GM06990 (cell line): Measurements from ENCODE around the gene ARSD.
"Not testable (repeated sequence)": the region's sequence is repeated elsewhere in the genome, so short reads cannot be mapped to it uniquely, and the experiment has no call there.

Source experiments
- DNase-seq: peaks from one replicate; pipeline ENCODE4 v3.0.0-alpha.2; 2011; ENCODE audit not compliant: insufficient read length; ENCODE audit errors: extremely low read depth
- H3K27me3 ChIP-seq: replicated peaks from 2 replicates; pipeline ENCODE4 v1.6.0; 2011; ENCODE audit warnings: low read length; ENCODE audit not compliant: control insufficient read depth, insufficient read depth
- H3K36me3 ChIP-seq: 2 replicates; pipeline ENCODE4 v1.5.1; 2011; ENCODE audit warnings: low read length; ENCODE audit not compliant: control insufficient read depth, insufficient read depth
- H3K4me3 ChIP-seq: replicated peaks from 2 replicates; pipeline ENCODE4 v1.5.1; 2011; ENCODE audit warnings: low read depth, mild to moderate bottlenecking, control low read depth, low read length
- CTCF ChIP-seq: IDR thresholded peaks from 2 replicates; pipeline ENCODE4 v1.5.1; 2011; ENCODE audit warnings: low read length, control low read depth, mild to moderate bottlenecking, inconsistent platforms; ENCODE audit not compliant: insufficient read depth, poor library complexity, severe bottlenecking

Gene ARSD

GRCh38 chrX:2901367-2902036 lies 27.6 kb downstream of the ARSD start:
- Histone ChIP-seq H3K36me3 (no peaks in the 10 kb centered on the region), H3K4me3 (no peak overlapping the region), H3K27me3 (no peaks in the 10 kb centered on the region)
- no peak for TF ChIP-seq CTCF
- no peak for DNase-seq

- H3K4me3 ChIP-seq, result no peak overlapping the region
- H3K27me3 ChIP-seq, result no peaks in the 10 kb centered on the region
- H3K36me3 ChIP-seq, result no peaks in the 10 kb centered on the region
- TF ChIP-seq CTCF, result no peak
- no peak for DNase-seq
These were observed 30.2 kb downstream of the ARSD start for GRCh38 chrX:2898846-2899512.

GRCh38 chrX:2897690-2898623 lies 31.2 kb downstream of the ARSD start:
- H3K4me3 ChIP-seq, H3K27me3 ChIP-seq, DNase-seq, H3K36me3 ChIP-seq: not testable (repeated sequence)

GRCh38 chrX:2897311-2897689 lies 31.8 kb downstream of the ARSD start:
- Histone ChIP-seq H3K36me3 (no peaks in the 10 kb centered on the region), H3K4me3 (no peak overlapping the region), H3K27me3 (no peaks in the 10 kb centered on the region)
- TF ChIP-seq CTCF, result no peak
- DNase-seq, result no peak

GRCh38 chrX:2894885-2895292 lies 34.2 kb downstream of the ARSD start:
- H3K27me3 ChIP-seq, result no peaks in the 10 kb centered on the region
- TF ChIP-seq CTCF, result no peak
- no peak overlapping the region for H3K4me3 ChIP-seq
- no peaks in the 10 kb centered on the region for H3K36me3 ChIP-seq
- no peak for DNase-seq

GRCh38 chrX:2892816-2893215 lies 36.3 kb downstream of the ARSD start:
- H3K27me3 ChIP-seq, result no peaks in the 10 kb centered on the region
- no peak overlapping the region for H3K4me3 ChIP-seq
- TF ChIP-seq CTCF, result no peak
- no peaks in the 10 kb centered on the region for H3K36me3 ChIP-seq
- no peak for DNase-seq

GRCh38 chrX:2890536-2891460 lies 38.3 kb downstream of the ARSD start:
- not testable (repeated sequence) for DNase-seq, H3K4me3 ChIP-seq, H3K36me3 ChIP-seq, H3K27me3 ChIP-seq
